A549 (cell line): ENCODE data around the gene ATF4.

Experiments
- CEBPB ChIP-seq, 2 experiments: fragments of >200 bp in 1 of 2; sonication (Bioruptor Twin) in 1 of 2; formaldehyde crosslinking in 1 of 2; IDR thresholded peaks; 2 replicates each; pipeline ENCODE4 v1.6.1; 2012 to 2016
- ESRRA ChIP-seq: fragments of 150-350 bp; IDR thresholded peaks from 2 replicates; pipeline ENCODE4 v1.6.1; 2014; ENCODE audit warnings: mild to moderate bottlenecking, low read length, borderline replicate concordance
- MYC ChIP-seq: IDR thresholded peaks from 2 replicates; pipeline ENCODE4 v1.6.1; 2012; ENCODE audit warnings: mild to moderate bottlenecking, inconsistent platforms, low read length, improper control_type of control experiment, borderline replicate concordance
- PHF8 ChIP-seq: fragments of 200-600 bp; sonication (generic); IDR thresholded peaks from 2 replicates; pipeline ENCODE4 v1.6.1; 2016; ENCODE audit warnings: low read depth, mild to moderate bottlenecking, antibody characterized with exemption, moderate library complexity, borderline replicate concordance
- POLR2A ChIP-seq: IDR thresholded peaks from 2 replicates; pipeline ENCODE4 v1.6.1; 2012; ENCODE audit warnings: mild to moderate bottlenecking, low read length
- RAD21 ChIP-seq, 2 experiments: fragments of >200 bp in 1 of 2; sonication (Bioruptor Twin) in 1 of 2; formaldehyde crosslinking in 1 of 2; IDR thresholded peaks in 1 of 2; conservative IDR thresholded peaks in 1 of 2; 2 replicates in 1 of 2; 3 replicates in 1 of 2; pipeline ENCODE4 v1.6.1; 2012 to 2018; ENCODE audit warnings: inconsistent platforms in 1 of 2
- RFX5 ChIP-seq: fragments of 450-650 bp; IDR thresholded peaks from 2 replicates; pipeline ENCODE4 v1.7.1; 2014; ENCODE audit warnings: antibody characterized with exemption, mild to moderate bottlenecking, moderate library complexity
- USF2 ChIP-seq: fragments of 450-650 bp; IDR thresholded peaks from 2 replicates; pipeline ENCODE4 v1.6.1; 2014; ENCODE audit warnings: antibody characterized with exemption
- ZSCAN20 ChIP-seq: fragments of 250-450 bp; sonication (Bioruptor Pico); IDR thresholded peaks from 2 replicates; pipeline ENCODE4 v1.8.0; 2022; ENCODE audit warnings: mild to moderate bottlenecking, moderate library complexity
- TF ChIP-seq, protein P1 (sequence below): fragments of >200 bp; sonication (Bioruptor Twin); formaldehyde crosslinking; IDR thresholded peaks from 3 replicates; pipeline ENCODE4 v1.5.1; 2016
- TF ChIP-seq, protein P2 (sequence below): IDR thresholded peaks from 2 replicates; pipeline ENCODE4 v1.6.1; 2012; ENCODE audit warnings: low read depth, borderline replicate concordance
- TF ChIP-seq, protein P3 (sequence below): fragments of 150-350 bp; IDR thresholded peaks from 2 replicates; pipeline ENCODE4 v1.6.1; 2014; ENCODE audit warnings: low read depth, mild to moderate bottlenecking, low read length
- TF ChIP-seq, protein P4 (sequence below): IDR thresholded peaks from 2 replicates; pipeline ENCODE4 v1.6.1; 2012

DNA sequence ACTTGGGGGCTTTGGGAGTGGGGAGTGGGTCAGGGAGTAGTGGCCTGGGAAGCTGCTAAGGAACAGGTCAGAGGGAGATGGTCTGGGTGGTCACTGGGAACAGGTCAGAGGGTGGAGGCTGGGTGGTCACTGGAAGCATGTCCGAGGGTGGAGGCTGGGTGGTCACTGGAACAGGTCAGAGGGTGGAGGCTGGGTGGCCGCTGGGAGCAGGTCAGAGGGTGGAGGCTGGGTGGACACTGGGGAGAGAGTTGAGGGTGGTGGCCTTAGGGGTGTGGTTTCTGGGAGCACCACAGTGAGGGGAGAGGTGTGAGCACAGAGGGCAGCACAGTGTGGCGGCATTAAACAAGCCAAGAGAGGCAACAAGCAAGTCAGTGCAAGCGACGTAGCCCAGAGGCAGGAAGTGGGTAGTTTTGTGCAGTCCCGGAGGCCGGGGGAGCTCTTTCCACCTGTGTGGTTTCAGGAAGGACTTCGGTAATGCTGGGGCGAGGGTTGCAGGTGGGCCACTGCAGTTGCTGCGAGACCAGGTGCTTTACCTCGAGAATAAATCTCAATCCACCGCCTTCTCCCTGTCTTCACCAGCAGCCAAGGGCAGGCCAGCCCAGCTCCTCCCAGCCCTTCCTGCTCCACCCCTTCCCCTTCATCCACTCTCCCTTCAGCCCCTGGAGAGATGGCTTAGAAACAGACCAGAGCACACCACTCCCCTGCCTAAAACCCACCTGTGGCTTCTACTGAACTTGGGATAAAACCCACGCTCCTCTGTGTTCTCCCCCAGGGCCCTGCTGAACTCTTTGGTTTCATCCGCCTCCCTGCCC lies 47.0 kb downstream of the ATF4 start:
- TF ChIP-seq, protein P1, sequence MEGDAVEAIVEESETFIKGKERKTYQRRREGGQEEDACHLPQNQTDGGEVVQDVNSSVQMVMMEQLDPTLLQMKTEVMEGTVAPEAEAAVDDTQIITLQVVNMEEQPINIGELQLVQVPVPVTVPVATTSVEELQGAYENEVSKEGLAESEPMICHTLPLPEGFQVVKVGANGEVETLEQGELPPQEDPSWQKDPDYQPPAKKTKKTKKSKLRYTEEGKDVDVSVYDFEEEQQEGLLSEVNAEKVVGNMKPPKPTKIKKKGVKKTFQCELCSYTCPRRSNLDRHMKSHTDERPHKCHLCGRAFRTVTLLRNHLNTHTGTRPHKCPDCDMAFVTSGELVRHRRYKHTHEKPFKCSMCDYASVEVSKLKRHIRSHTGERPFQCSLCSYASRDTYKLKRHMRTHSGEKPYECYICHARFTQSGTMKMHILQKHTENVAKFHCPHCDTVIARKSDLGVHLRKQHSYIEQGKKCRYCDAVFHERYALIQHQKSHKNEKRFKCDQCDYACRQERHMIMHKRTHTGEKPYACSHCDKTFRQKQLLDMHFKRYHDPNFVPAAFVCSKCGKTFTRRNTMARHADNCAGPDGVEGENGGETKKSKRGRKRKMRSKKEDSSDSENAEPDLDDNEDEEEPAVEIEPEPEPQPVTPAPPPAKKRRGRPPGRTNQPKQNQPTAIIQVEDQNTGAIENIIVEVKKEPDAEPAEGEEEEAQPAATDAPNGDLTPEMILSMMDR, result no peak
- TF ChIP-seq USF2 (no peak), CEBPB (IDR thresholded peaks at IDR 0.05) (no peak), RAD21 (conservative IDR thresholded peaks at IDR 0.05 in 1 of 2, IDR thresholded peaks at IDR 0.05 in 1 of 2) (no peak), MYC (no peak), ESRRA (no peak), RFX5 (no peak), POLR2A (no peak), PHF8 (no peak), ZSCAN20 (no peak)
- TF ChIP-seq, protein P2, sequence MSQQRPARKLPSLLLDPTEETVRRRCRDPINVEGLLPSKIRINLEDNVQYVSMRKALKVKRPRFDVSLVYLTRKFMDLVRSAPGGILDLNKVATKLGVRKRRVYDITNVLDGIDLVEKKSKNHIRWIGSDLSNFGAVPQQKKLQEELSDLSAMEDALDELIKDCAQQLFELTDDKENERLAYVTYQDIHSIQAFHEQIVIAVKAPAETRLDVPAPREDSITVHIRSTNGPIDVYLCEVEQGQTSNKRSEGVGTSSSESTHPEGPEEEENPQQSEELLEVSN, result no peak
- TF ChIP-seq, protein P3, sequence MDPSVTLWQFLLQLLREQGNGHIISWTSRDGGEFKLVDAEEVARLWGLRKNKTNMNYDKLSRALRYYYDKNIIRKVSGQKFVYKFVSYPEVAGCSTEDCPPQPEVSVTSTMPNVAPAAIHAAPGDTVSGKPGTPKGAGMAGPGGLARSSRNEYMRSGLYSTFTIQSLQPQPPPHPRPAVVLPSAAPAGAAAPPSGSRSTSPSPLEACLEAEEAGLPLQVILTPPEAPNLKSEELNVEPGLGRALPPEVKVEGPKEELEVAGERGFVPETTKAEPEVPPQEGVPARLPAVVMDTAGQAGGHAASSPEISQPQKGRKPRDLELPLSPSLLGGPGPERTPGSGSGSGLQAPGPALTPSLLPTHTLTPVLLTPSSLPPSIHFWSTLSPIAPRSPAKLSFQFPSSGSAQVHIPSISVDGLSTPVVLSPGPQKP, result no peak
- TF ChIP-seq, protein P4, sequence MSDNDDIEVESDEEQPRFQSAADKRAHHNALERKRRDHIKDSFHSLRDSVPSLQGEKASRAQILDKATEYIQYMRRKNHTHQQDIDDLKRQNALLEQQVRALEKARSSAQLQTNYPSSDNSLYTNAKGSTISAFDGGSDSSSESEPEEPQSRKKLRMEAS, result no peak
